Erythroblast (primary cell): ENCODE results near the gene CCPG1.
A peak's percentile ranks its signal among the peaks of the same experiment; 100 is the strongest.
"Not testable (repeated sequence)": the region's sequence is repeated elsewhere in the genome, so short reads cannot be mapped to it uniquely, and the experiment has no call there.

Experiments
- DNase-seq, 2 experiments: peaks; one replicate each; lab custom pipeline; 2025; lab: John Stamatoyannopoulos, UW
- GATA1 ChIP-seq: IDR thresholded peaks from 2 replicates; pipeline ENCODE4 v1.6.1; 2011; ENCODE audit warnings: low read depth, mild to moderate bottlenecking, control low read depth, low read length, moderate library complexity
- POLR2A ChIP-seq: IDR thresholded peaks from 2 replicates; pipeline ENCODE4 v1.6.1; 2011; ENCODE audit warnings: mild to moderate bottlenecking, low read length

The CCPG1 gene

GRCh38 chr15:55402707-55403106 lies 5.5 kb downstream of the CCPG1 start:
- peak in 1 of 2 experiments; percentile 18 for DNase-seq
- TF ChIP-seq GATA1: no peak

GRCh38 chr15:55401786-55402246 lies 6.3 kb downstream of the CCPG1 start:
- DNase-seq: no peak
- TF ChIP-seq GATA1 (no peak), POLR2A (no peak)

DNA sequence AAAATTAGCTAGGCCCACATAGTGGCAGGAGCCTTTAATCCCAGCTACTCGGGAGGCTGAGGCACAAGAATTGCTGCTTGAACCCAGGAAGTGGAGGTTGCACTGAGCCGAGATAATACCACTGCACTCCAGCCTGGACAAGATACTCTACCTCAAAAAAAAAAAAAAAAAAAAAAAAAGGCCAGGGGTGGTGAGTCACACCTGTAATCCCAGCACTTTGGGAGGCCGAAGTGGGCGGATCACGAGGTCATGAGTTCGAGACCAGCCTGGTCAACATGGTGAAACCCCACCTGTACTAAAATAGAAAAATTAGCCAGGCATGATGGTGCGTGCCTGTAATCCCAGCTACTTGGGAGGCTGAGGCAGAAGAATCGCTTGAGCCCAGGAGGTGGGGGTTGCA lies 8.1 kb downstream of the CCPG1 start:
- DNase-seq: not testable (repeated sequence)

DNA sequence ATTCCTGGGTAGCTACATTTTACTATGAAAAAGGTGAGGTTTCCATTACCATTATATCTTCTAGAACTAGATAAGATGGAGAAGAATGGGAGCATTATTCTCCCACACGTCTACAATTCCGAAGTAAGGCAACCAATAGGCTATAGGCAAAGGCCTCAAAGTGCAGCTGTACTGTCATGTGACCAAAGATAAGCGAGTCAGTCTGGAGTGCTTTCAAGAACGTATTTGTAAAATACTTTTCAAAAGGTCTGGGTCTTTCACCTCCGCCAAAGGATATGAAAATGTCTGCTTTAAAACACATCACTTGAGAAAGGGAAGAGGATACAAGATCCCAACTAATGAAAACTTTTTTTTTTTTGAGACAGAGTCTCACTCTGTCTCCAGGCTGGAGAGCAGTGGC lies 9.9 kb downstream of the CCPG1 start:
- no peak for TF ChIP-seq POLR2A

DNA sequence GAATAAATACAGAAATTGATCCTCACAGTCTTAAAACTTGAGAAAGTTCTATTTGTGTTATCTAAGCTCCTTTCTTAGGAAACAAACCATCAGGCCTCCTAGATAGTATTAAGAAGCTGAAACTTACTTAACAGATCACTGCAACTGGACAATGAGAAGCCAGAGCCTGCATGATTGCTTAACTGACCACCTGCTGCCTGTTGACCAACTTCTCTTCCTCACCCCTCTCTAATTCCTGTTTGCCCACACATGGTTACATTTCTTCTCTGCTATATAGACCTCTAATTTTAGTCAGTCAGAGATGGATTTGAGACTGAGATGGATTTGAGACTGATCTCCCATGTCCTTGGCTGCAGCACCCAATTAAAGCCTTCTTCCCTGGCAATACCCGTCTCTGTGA lies 13.5 kb downstream of the CCPG1 start:
- DNase-seq: no peak
- no peak for TF ChIP-seq GATA1
- TF ChIP-seq POLR2A: no peak

More for the DNA sequence above, 9.9 kb downstream of the CCPG1 start:
- DNase-seq: no peak

DNA sequence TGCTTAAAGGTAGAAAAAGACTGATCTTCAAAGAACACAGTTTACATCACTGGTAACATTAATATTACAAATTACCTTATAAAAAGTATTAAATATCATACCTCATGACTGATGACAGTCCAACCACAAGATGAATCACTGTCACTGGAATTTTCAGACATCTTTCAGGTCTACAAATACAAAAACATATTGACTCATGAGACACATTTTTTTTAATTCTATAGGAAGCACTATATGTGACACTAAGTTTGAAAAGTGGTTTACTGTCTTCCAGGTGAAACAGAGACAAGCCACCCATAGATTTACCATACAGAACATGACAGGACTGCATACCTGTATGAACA lies 18.9 kb downstream of the CCPG1 start:
- DNase-seq: no peak
- TF ChIP-seq POLR2A (no peak), GATA1 (no peak)

GRCh38 chr15:55387027-55387426 lies 21.1 kb downstream of the CCPG1 start:
- DNase-seq: no peak

DNA sequence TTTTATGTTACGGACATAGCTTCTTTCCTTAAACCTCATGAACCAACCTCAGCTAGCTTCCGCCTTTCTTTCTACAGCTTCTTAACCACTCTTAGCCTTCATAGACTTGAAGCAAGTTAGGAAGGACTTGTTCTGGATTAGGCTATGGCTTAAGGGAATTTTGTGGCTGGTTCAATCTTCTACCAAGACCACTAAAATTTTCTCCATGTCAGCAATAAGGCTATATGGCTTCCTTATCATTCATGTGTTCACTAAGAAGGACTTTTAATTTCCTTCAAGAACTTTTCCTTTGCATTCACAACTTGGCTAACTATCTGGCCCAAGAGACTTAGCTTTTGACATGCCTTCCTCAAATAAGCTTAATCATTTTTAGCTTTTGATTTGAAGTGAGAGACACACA lies 24.5 kb downstream of the CCPG1 start:
- TF ChIP-seq POLR2A: no peak
- TF ChIP-seq GATA1: no peak
- no peak for DNase-seq

More at GRCh38 chr15:55387027-55387426, 21.1 kb downstream of the CCPG1 start:
- TF ChIP-seq POLR2A: no peak
- no peak for TF ChIP-seq GATA1

- TF ChIP-seq GATA1 (no peak), POLR2A (no peak)
- no peak for DNase-seq
Measured at GRCh38 chr15:55381595-55381994, 26.6 kb downstream of the CCPG1 start.

- no peak for DNase-seq
- no peak for TF ChIP-seq POLR2A
- TF ChIP-seq GATA1: no peak
Measured at GRCh38 chr15:55379095-55379494, 29.1 kb downstream of the CCPG1 start.

DNA sequence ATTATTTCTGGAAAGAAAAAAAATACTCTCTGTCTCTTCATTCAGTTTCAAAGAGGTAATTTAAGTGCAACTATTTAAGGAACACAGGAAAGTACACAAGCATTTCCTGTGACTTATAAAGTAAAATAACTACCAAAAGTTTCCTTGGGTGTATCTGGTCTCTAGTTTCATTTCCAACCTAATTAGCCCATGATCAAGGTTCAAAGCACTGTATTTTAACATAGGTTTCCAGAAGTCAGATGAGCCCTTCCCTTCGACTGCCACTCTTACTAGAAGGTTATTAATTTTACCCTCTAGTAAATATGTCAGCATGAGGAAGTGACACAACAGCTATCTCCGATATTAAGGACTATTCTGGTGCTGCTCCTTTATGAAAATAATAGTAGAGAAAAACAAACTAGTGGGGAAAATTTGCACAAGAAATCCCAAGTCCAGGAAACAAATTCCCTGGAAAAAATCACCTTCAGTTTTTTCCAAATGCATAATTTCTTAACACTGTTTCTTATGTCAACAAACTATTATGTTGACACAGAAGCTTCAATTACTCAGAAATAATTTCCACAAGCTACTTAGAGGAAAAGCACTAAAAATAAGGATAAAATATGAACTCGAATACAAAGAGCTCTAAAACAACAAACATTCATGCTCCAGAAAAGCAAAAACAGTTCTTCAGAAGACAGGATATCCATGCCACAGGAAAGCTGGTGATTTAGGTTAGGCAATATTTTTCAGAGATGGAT lies 35.3 kb downstream of the CCPG1 start:
- TF ChIP-seq POLR2A: no peak
- no peak for TF ChIP-seq GATA1
- DNase-seq: no peak

GRCh38 chr15:55366981-55367380 lies 41.2 kb downstream of the CCPG1 start:
- TF ChIP-seq POLR2A: no peak
- no peak for DNase-seq

GRCh38 chr15:55362641-55363040 lies 45.5 kb downstream of the CCPG1 start:
- TF ChIP-seq POLR2A (no peak), GATA1 (no peak)
- DNase-seq: no peak

GRCh38 chr15:55361048-55361447 lies 47.1 kb downstream of the CCPG1 start:
- no peak for DNase-seq
- TF ChIP-seq POLR2A (no peak), GATA1 (no peak)

DNA sequence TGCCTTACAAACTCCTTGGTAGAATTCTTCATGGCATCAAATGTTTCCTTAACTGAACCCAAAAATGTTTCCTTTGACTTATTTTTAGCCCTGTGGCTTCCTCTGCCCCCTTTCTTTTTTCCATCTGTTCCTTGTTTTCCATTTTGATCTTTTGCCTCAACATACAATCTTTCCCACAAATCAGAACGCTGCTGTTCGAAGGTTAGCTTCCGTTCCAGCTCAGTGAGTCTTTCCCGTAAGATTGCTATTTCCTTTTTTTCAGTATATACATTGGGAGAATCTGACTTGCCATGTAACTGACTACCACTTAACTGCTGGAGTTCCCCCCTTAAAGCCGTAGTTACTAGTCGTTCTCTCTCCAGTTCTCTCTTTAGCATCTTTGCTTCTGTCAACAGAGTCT lies 47.9 kb downstream of the CCPG1 start:
- no peak for DNase-seq
- no peak for TF ChIP-seq GATA1
- TF ChIP-seq POLR2A: no peak

DNA sequence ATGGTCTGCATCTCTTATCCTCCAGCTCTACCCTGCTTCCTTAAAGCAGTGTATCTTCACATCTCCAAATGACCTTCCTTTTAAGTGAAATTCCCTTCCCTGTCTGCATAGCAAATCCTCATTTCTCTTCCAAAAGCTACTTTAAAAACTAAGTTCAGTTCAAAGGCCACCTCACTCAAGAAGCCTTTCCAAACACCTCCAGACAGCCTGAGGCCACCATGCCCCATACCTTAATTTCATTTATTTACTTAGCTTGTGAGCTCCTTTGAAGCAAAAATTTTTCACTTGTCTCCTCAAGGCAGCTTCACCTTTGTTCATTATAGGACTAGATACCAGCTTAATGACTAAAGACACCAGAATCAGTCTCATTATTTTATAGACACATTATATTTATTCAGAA lies 49.7 kb downstream of the CCPG1 start:
- DNase-seq: peak in 1 of 2 experiments; percentile 9
- TF ChIP-seq GATA1: no peak
- no peak for TF ChIP-seq POLR2A
